GM04504 (cell line): ENCODE data around the gene CHCHD4.

Source experiments
- DNase-seq: peaks from one replicate; pipeline ENCODE4 v3.0.0-alpha.2; 2012; ENCODE audit warnings: low read depth

CHCHD4 gene

DNA sequence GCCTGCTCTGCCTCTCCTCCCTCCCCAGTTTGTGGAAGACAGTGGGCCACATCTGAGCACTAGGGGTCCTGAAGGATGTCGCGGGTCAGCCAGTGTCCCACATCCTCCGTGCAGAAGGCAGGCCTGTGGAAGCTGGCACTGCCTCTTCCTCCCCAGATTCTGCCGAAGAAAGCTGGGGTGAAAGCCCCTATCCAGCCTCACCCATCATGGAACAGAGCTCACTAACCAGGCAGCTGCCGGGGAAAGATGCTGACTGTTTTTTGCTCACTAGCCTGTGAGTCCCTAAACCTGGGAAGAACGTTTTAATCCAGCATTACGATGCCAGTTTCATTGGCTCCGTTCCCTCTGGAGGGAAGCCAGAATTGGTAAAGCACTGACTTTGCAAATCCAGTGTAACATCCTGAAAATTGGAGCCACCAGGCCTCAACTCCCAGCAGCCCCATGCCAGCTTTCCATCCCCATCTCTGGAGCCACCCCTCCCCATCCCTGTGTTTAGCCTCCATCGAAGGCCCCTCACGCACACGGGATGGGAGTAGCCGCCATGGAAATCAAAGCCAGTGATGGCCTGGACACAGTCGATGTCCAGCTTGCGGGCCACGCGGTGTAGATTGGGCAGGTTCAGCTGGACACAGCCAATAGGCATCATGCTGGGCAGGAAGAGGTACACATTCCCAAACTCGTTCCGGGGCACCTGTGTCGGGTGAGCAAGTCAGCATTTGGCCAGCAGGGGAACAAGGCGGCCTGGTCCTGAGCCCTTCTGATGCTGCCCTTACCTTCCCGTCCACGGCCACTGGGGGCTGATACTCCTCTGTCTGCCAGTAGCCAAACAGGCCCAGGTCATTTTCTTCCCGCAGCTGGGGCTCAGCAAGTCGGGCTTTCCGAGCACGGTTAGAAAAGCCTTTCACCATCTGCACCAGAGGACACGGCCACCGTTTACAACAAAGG is 23.6 kb upstream of the CHCHD4 start:
- no peak for DNase-seq

- no peak for DNase-seq
Measured at GRCh38 chr3:14147617-14148016, 22.9 kb upstream of the CHCHD4 start.

DNA sequence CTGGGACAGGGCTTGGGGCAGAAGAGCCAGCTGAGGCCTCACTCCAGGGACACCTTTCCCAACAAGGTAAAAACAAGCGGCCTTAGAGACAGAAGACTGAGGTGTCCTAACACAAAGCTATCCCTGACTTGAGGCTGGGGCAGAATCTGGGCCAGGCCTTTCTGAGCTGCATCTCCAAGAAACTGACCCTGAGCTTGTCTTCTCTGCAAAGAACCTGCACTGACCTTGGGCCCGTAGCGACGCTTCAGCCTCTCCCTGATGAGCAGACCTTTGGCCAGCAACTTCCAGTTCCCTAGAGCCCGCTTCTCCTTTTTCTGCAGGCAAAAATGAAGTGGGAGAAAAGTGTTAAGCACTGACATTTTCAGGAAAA is 22.4 kb upstream of the CHCHD4 start:
- DNase-seq, result no peak

DNA sequence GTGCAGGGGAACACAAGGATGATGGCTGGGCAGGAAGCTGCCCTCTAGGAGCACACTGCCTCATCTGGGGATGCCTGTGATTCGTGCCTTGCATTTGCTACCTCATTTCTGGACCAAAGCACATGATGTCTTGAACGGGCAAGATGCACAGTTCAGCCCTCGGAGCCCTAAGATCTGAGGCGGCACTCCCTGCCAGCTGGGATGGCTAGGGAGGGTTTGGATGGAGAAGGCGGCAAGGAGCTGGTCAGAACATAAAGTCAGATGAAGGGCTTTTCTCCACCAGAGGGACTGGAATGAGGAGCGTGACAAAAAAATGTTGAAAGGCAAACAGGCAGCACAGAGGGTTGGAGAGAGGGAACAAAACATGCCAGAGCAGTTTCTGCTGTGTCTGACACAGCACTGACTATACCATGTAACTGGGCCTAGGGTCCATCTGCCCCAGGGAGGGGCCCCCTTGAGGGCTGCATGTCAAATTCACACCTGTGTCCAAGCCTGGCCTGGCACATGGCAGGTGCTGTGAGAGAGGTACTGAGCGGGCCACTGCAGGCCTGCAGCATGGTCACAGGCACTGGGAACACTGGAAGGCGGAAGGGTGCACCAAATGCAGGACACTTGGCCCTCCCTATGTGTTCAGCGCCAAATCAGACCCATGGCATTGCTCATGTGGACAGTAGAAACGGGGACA is 21.9 kb upstream of the CHCHD4 start:
- no peak for DNase-seq

- no peak for DNase-seq
Measured at GRCh38 chr3:14145670-14146380, 21.2 kb upstream of the CHCHD4 start.

GRCh38 chr3:14145236-14145635 is 20.6 kb upstream of the CHCHD4 start:
- no peak for DNase-seq

DNA sequence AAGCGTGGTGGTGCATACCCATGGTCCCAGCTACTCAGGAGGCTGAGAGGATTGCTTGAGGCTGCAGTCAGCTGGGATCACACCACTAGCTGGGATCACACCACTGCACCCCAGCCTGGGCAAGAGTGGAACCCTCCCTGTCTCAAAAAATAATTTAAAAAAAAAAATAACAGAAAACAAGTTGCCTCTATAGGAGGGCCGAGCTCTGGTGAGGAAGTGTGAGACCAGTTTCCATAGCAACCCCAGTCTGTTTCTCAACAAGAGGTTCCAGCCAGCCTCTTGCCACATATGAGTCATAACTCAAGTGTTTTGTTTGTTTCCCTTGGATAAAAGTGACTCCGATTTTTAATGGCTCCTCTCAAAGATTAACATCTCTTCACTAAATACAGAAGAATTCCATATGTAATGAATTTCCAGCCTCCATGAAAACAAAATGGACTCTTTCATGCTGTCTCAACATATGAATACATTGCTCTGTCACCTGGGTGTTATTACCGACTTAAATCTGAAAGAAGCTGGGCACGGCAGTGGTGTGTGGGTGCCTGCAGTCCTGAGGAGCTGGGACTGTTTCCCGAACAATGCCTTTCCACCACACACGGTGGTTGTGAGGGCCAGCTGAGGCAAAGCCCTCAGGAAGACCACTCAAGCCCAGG is 19.9 kb upstream of the CHCHD4 start:
- peak; percentile 98 for DNase-seq

DNA sequence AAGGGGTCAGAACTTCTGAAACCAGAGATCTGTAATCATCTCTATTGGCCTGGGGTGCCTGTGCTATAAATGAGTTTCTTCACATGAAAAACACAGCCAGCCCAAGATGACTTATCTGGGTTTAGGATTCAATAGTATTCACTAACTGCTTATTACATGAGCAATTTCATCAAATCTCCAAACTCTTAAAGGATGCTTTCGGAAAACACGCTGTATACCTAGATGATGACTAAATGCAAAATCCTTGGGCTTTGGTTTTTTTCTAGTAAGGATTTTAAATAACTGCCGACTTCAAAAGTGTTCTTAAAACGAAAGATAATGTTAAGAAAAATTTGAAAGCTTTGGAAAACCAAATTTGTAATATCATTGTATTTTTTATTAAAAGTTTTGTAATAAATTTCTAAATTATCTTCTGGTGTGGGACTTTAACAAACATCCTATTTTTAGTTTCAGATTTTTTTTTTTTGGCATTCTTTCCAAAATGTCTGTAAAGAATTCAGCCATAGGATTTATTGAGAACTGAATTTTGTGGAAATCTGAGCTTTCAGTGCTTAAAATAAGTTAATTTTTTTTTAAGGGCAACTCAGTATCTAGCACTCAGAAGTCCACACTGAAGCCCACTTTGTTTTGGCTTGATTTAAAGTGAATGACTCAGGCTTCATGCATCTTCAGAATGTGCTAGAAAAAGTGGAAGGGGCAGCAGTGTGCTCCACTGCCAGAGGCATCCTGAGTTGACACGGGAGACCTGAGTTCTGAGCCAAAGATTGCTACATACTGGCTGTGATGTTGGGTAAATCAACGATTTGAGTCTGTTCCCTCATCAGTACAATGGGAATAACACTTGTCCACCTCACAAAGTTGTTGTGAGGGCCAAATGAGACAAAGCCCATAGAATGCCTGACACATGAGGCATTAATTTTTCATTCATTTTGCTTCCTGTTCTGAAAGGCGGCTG is 18.9 kb upstream of the CHCHD4 start:
- DNase-seq, result peak; percentile 89

GRCh38 chr3:14142567-14143270 is 18.0 kb upstream of the CHCHD4 start:
- no peak for DNase-seq

DNA sequence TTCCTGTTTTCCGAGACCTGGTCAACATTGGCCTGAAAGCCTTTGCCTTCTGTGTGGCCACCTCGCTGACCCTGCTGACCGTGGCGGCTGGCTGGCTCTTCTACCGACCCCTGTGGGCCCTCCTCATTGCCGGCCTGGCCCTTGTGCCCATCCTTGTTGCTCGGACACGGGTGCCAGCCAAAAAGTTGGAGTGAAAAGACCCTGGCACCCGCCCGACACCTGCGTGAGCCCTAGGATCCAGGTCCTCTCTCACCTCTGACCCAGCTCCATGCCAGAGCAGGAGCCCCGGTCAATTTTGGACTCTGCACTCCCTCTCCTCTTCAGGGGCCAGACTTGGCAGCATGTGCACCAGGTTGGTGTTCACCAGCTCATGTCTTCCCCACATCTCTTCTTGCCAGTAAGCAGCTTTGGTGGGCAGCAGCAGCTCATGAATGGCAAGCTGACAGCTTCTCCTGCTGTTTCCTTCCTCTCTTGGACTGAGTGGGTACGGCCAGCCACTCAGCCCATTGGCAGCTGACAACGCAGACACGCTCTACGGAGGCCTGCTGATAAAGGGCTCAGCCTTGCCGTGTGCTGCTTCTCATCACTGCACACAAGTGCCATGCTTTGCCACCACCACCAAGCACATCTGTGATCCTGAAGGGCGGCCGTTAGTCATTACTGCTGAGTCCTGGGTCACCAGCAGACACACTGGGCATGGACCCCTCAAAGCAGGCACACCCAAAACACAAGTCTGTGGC is 17.1 kb upstream of the CHCHD4 start:
- DNase-seq, result no peak

- DNase-seq, result no peak
Measured at GRCh38 chr3:14141144-14141543, 16.5 kb upstream of the CHCHD4 start.

GRCh38 chr3:14140668-14141067 is 16.0 kb upstream of the CHCHD4 start:
- DNase-seq, result no peak

- DNase-seq, result no peak
Measured at GRCh38 chr3:14139771-14140170, 15.1 kb upstream of the CHCHD4 start.

- DNase-seq, result no peak
Measured at GRCh38 chr3:14138878-14139655, 14.4 kb upstream of the CHCHD4 start.

- no peak for DNase-seq
Measured at GRCh38 chr3:14138109-14138877, 13.6 kb upstream of the CHCHD4 start.

- DNase-seq, result no peak
Measured at GRCh38 chr3:14137445-14137844, 12.8 kb upstream of the CHCHD4 start.

DNA sequence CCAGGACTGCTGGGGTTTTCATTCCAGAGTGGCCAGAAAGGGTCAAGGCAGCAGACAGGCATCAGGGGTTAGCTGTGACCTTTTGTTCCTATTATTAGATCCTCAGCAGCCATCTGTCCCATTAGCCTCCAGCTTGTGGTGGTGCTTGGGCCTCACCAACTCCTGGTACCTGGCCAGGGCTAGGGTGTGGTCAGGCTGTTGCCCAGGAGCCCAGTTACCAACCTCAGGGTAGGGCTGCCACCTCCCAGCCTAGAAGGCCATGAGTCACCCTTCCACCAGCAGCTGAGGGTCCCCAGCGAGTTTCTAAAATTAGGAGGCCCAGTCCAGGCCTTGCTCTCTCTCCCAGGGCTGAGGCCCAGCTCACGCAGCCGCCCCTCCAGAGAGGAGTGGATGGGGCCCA is 12.3 kb upstream of the CHCHD4 start:
- no peak for DNase-seq

- no peak for DNase-seq
Measured at GRCh38 chr3:14135581-14135980, 10.9 kb upstream of the CHCHD4 start.
